Measurements from ENCODE around the gene OR6B1. TPM values are rescaled to one million over a fixed set of nuclear protein-coding genes. Genes with fewer than 3 reads are reported as not detected.

The OR6B1 gene
- not detected in 2 replicates for total RNA-seq (2014; rRNA removed; shearing (Covaris generic); ENCODE audit: low replicate concordance)

GRCh38 chr7:144000020-144000419 lies at the start of gene OR6B1:
OR6B1 (plus strand) TSS chr7:144000320; CDS start chr7:144003997, 3,677 bp downstream.
- DNase-seq, result no peak
- no peaks in the 10 kb centered on the region for H3K9me3 ChIP-seq
- no peak within 1 kb of the TSS for H3K4me3 ChIP-seq
- H3K27me3 ChIP-seq, result no peaks in the 10 kb centered on the region
- H3K36me3 ChIP-seq, result no peaks in the 10 kb centered on the region

- Histone ChIP-seq H3K27me3 (no peaks in the 10 kb centered on the region), H3K4me3 (no peak overlapping the region), H3K9me3 (0 out of 2 replicates have a peak, but pooled peaks cover 2% of the 10 kb centered on the region), H3K36me3 (no peaks in the 10 kb centered on the region)
- DNase-seq, result peak; percentile 9
These were observed 46.7 kb upstream of the OR6B1 start for GRCh38 chr7:143953421-143953820.

- DNase-seq, result peak; percentile 13
- no peak overlapping the region for H3K4me3 ChIP-seq
- no peaks in the 10 kb centered on the region for H3K36me3 ChIP-seq
- no peaks in the 10 kb centered on the region for H3K9me3 ChIP-seq
- no peaks in the 10 kb centered on the region for H3K27me3 ChIP-seq
These were observed 46.0 kb upstream of the OR6B1 start for GRCh38 chr7:143954135-143954534.

- no peak for DNase-seq
- Histone ChIP-seq H3K4me3 (no peak within 1 kb of the TSS), H3K36me3 (no peaks in the 10 kb centered on the region), H3K9me3 (no peaks in the 10 kb centered on the region), H3K27me3 (no peaks in the 10 kb centered on the region)
These were observed 45.6 kb upstream of the OR6B1 start, which contains the start of gene OR2F1 for GRCh38 chr7:143954544-143954943. OR2F1 (plus strand) TSS chr7:143954844; CDS start chr7:143959971, 5,127 bp downstream.

- no peaks in the 10 kb centered on the region for H3K36me3 ChIP-seq
- no peak for DNase-seq
- H3K27me3 ChIP-seq, result no peaks in the 10 kb centered on the region
- no peaks in the 10 kb centered on the region for H3K9me3 ChIP-seq
- no peak overlapping the region for H3K4me3 ChIP-seq
These were observed 41.3 kb upstream of the OR6B1 start for GRCh38 chr7:143958781-143959180.

- Histone ChIP-seq H3K4me3 (no peak overlapping the region), H3K36me3 (no peaks in the 10 kb centered on the region), H3K27me3 (no peaks in the 10 kb centered on the region), H3K9me3 (no peaks in the 10 kb centered on the region)
- DNase-seq, result no peak
These were observed 39.1 kb upstream of the OR6B1 start for GRCh38 chr7:143960813-143961610.

- Histone ChIP-seq H3K4me3 (no peak overlapping the region), H3K36me3 (no peaks in the 10 kb centered on the region), H3K27me3 (no peaks in the 10 kb centered on the region), H3K9me3 (no peaks in the 10 kb centered on the region)
- DNase-seq, result no peak
These were observed 34.8 kb upstream of the OR6B1 start for GRCh38 chr7:143965280-143965679.

GRCh38 chr7:143967398-143967797 lies 32.7 kb upstream of the OR6B1 start:
- peaks cover 2% of the 10 kb centered on the region; the same call in 1 of the 2 replicates for H3K9me3 ChIP-seq
- no peaks in the 10 kb centered on the region for H3K36me3 ChIP-seq
- H3K27me3 ChIP-seq, result no peaks in the 10 kb centered on the region
- H3K4me3 ChIP-seq, result no peak overlapping the region
- DNase-seq, result no peak

GRCh38 chr7:143973870-143974416 lies 26.2 kb upstream of the OR6B1 start:
- Histone ChIP-seq H3K36me3 (no peaks in the 10 kb centered on the region), H3K9me3 (peaks cover 2% of the 10 kb centered on the region; the same call in 1 of the 2 replicates), H3K4me3 (no peak overlapping the region), H3K27me3 (no peaks in the 10 kb centered on the region)
- no peak for DNase-seq

GRCh38 chr7:143974459-143974858 lies 25.7 kb upstream of the OR6B1 start:
- Histone ChIP-seq H3K36me3 (no peaks in the 10 kb centered on the region), H3K9me3 (peaks cover 2% of the 10 kb centered on the region; the same call in 1 of the 2 replicates), H3K4me3 (no peak overlapping the region), H3K27me3 (no peaks in the 10 kb centered on the region)
- DNase-seq, result no peak

- no peak for DNase-seq
- Histone ChIP-seq H3K4me3 (no peak overlapping the region), H3K36me3 (no peaks in the 10 kb centered on the region), H3K27me3 (no peaks in the 10 kb centered on the region), H3K9me3 (peaks cover 2% of the 10 kb centered on the region; the same call in 1 of the 2 replicates)
These were observed 24.5 kb upstream of the OR6B1 start for GRCh38 chr7:143975617-143976016.

GRCh38 chr7:143978585-143978984 lies 21.5 kb upstream of the OR6B1 start:
- no peak overlapping the region for H3K4me3 ChIP-seq
- no peak for DNase-seq
- no peaks in the 10 kb centered on the region for H3K27me3 ChIP-seq
- no peaks in the 10 kb centered on the region for H3K36me3 ChIP-seq
- no peaks in the 10 kb centered on the region for H3K9me3 ChIP-seq

- H3K36me3 ChIP-seq, result no peaks in the 10 kb centered on the region
- no peak overlapping the region for H3K4me3 ChIP-seq
- no peaks in the 10 kb centered on the region for H3K27me3 ChIP-seq
- no peak for DNase-seq
- no peaks in the 10 kb centered on the region for H3K9me3 ChIP-seq
These were observed 20.8 kb upstream of the OR6B1 start for GRCh38 chr7:143979359-143979758.

GRCh38 chr7:143979998-143980397 lies 20.1 kb upstream of the OR6B1 start:
- no peaks in the 10 kb centered on the region for H3K36me3 ChIP-seq
- H3K9me3 ChIP-seq, result no peaks in the 10 kb centered on the region
- no peaks in the 10 kb centered on the region for H3K27me3 ChIP-seq
- no peak for DNase-seq
- no peak overlapping the region for H3K4me3 ChIP-seq

GRCh38 chr7:143980746-143981510 lies 19.2 kb upstream of the OR6B1 start:
- H3K27me3 ChIP-seq, result no peaks in the 10 kb centered on the region
- no peaks in the 10 kb centered on the region for H3K9me3 ChIP-seq
- no peak for DNase-seq
- H3K4me3 ChIP-seq, result no peak overlapping the region
- no peaks in the 10 kb centered on the region for H3K36me3 ChIP-seq

- no peaks in the 10 kb centered on the region for H3K36me3 ChIP-seq
- no peak overlapping the region for H3K4me3 ChIP-seq
- DNase-seq, result no peak
These were observed 16.2 kb upstream of the OR6B1 start for GRCh38 chr7:143983960-143984359.

GRCh38 chr7:143987513-143987912 lies 12.6 kb upstream of the OR6B1 start:
- no peaks in the 10 kb centered on the region for H3K36me3 ChIP-seq
- DNase-seq, result no peak
- H3K4me3 ChIP-seq, result no peak overlapping the region
- no peaks in the 10 kb centered on the region for H3K27me3 ChIP-seq
- no peaks in the 10 kb centered on the region; the same call in 1 of the 2 replicates for H3K9me3 ChIP-seq

More at GRCh38 chr7:143983960-143984359, 16.2 kb upstream of the OR6B1 start:
- H3K9me3 ChIP-seq, result no peaks in the 10 kb centered on the region
- H3K27me3 ChIP-seq, result no peaks in the 10 kb centered on the region

Data from MG63 (cell line).